CD8-positive, alpha-beta memory T cell (primary cell): ENCODE results near the gene POLE2. TPM values are rescaled to one million over a fixed set of nuclear protein-coding genes. Genes with fewer than 3 reads are reported as not detected.
A peak's percentile ranks its signal among the peaks of the same experiment; 100 is the strongest.
"Not testable (repeated sequence)": the region's sequence is repeated elsewhere in the genome, so short reads cannot be mapped to it uniquely, and the experiment has no call there.

ENCODE experiments used
- CTCF ChIA-PET: fragments of 350-600 bp; sonication (Branson Sonifier 250); formaldehyde crosslinking; loops from one replicate; lab custom pipeline; 2021; ENCODE audit warnings: antibody characterized with exemption; lab: Charles Lee
- POLR2A ChIA-PET: fragments of 350-600 bp; sonication (Branson Sonifier 250); formaldehyde crosslinking; loops from one replicate; lab custom pipeline; 2021; ENCODE audit warnings: antibody characterized with exemption; lab: Charles Lee
- DNase-seq, 5 donors: peaks; one replicate each; pipeline versions ENCODE4 v3.0.0 to v3.0.0-alpha.2; 2020 to 2022; ENCODE audit warnings: mixed read lengths in 1 of 5
- H3K27ac ChIP-seq: one replicate; pipeline ENCODE4 v1.7.0; 2013; ENCODE audit warnings: low read depth, mild to moderate bottlenecking, low read length, moderate library complexity
- H3K27me3 ChIP-seq: 2 replicates; pipeline ENCODE4 v1.7.0; 2013; ENCODE audit warnings: low read length, mild to moderate bottlenecking; ENCODE audit not compliant: insufficient read depth, poor library complexity, severe bottlenecking
- H3K36me3 ChIP-seq: 2 replicates; pipeline ENCODE4 v1.7.0; 2013; ENCODE audit warnings: mild to moderate bottlenecking, low read length, moderate library complexity; ENCODE audit not compliant: insufficient read depth
- H3K4me1 ChIP-seq: 2 replicates; pipeline ENCODE4 v1.7.0; 2013; ENCODE audit warnings: mild to moderate bottlenecking, low read length, moderate library complexity; ENCODE audit not compliant: insufficient read depth
- H3K4me3 ChIP-seq: 2 replicates; pipeline ENCODE4 v1.7.0; 2013; ENCODE audit warnings: mild to moderate bottlenecking, low read length
- H3K9me3 ChIP-seq: 2 replicates; pipeline ENCODE4 v1.7.0; 2013; ENCODE audit warnings: mild to moderate bottlenecking, low read length
- H3K27ac Mint-ChIP-seq, 8 donors: one replicate each; pipeline ENCODE4 v1.8.0; 2020 to 2021; ENCODE audit warnings: mixed read lengths in 8 of 8, mild to moderate bottlenecking in 6 of 8, inconsistent platforms in 3 of 8, moderate library complexity in 3 of 8
- H3K27me3 Mint-ChIP-seq, 2 donors: one replicate each; pipeline ENCODE4 v1.8.0; 2020 to 2021; ENCODE audit warnings: mixed read lengths in 2 of 2, mild to moderate bottlenecking in 1 of 2, moderate library complexity in 1 of 2
- H3K36me3 Mint-ChIP-seq, 3 donors: one replicate each; pipeline ENCODE4 v1.8.0; 2020 to 2021; ENCODE audit warnings: mixed read lengths in 3 of 3, inconsistent platforms in 1 of 3, mild to moderate bottlenecking in 1 of 3
- H3K4me1 Mint-ChIP-seq, 3 donors: one replicate each; pipeline ENCODE4 v1.8.0; 2020 to 2021; ENCODE audit warnings: mixed read lengths in 3 of 3, inconsistent platforms in 1 of 3, mild to moderate bottlenecking in 1 of 3
- H3K4me3 Mint-ChIP-seq, 7 donors: one replicate each; pipeline ENCODE4 v1.8.0; 2020 to 2021; ENCODE audit warnings: mixed read lengths in 7 of 7, mild to moderate bottlenecking in 6 of 7, moderate library complexity in 4 of 7, inconsistent platforms in 2 of 7
- H3K9me3 Mint-ChIP-seq, 5 donors: one replicate each; pipeline ENCODE4 v1.8.0; 2020 to 2022; ENCODE audit warnings: mixed read lengths in 5 of 5, mild to moderate bottlenecking in 3 of 5, moderate library complexity in 2 of 5, inconsistent platforms in 1 of 5
- polyA plus RNA-seq: library from polyadenylated mRNA; unstranded; fragments of 300-500 nt; fragmentation: Illumina TruSeq; gene quantifications from one replicate; pipeline ENCODE4 v1.2.3, GENCODE V29; 2021
- total RNA-seq, 2 experiments: library from RNA; stranded (reverse); gene quantifications; one replicate each; pipeline ENCODE4 v1.2.3, GENCODE V29; 2021

POLE2 gene
- total and polyA plus RNA-seq, 3 experiments from 2014 or later, result 1.3 to 37.2 (median 36.3) TPM

GRCh38 chr14:49710993-49711392 lies 23.0 kb upstream of the POLE2 start:
- H3K4me3 ChIP-seq, H3K9me3 Mint-ChIP-seq, DNase-seq, H3K27ac ChIP-seq, H3K27me3 ChIP-seq, H3K36me3 ChIP-seq, H3K4me3 Mint-ChIP-seq, H3K4me1 ChIP-seq, H3K27me3 Mint-ChIP-seq, POLR2A ChIA-PET, H3K9me3 ChIP-seq: not testable (repeated sequence)
- peak overlapping the region in 1 of 8 donors; percentile 57 for H3K27ac Mint-ChIP-seq
- peaks cover 3 to 22% (median 6%) of the 10 kb centered on the region in 3 donors for H3K36me3 Mint-ChIP-seq
- peaks cover 0 to 12% (median 3%) of the 10 kb centered on the region in 3 donors for H3K4me1 Mint-ChIP-seq
- CTCF ChIA-PET, result interaction anchor here (1.2 kb wide), 1 partner anchor 18 kb away, joined by 3 read pairs; the partner anchor contains the start of gene KLHDC1

GRCh38 chr14:49704471-49704870 lies 16.5 kb upstream of the POLE2 start:
- peaks cover 6 to 21% (median 19%) of the 10 kb centered on the region in 3 donors for H3K4me1 Mint-ChIP-seq
- H3K4me3 Mint-ChIP-seq, H3K9me3 ChIP-seq, POLR2A ChIA-PET, DNase-seq, H3K36me3 ChIP-seq, H3K4me1 ChIP-seq, H3K27me3 Mint-ChIP-seq, H3K4me3 ChIP-seq, H3K27me3 ChIP-seq, H3K9me3 Mint-ChIP-seq, H3K27ac ChIP-seq: not testable (repeated sequence)
- peaks cover 0 to 13% (median 5%) of the 10 kb centered on the region in 3 donors for H3K36me3 Mint-ChIP-seq
- CTCF ChIA-PET, result interaction anchor here (1.5 kb wide), 1 partner anchor 11 kb away, joined by 4 read pairs; no protein-coding TSS in a partner anchor
- peak overlapping the region in 1 of 8 donors; percentile 3 for H3K27ac Mint-ChIP-seq

GRCh38 chr14:49703965-49704364 lies 16.0 kb upstream of the POLE2 start:
- Mint-ChIP-seq H3K27ac (peak overlapping the region in 2 of 8 donors; percentile 47 to 90), H3K36me3 (peaks cover 0 to 9% (median 6%) of the 10 kb centered on the region in 3 donors), H3K9me3 (no peaks in the 10 kb centered on the region), H3K4me3 (no peak overlapping the region), H3K27me3 (no peaks in the 10 kb centered on the region), H3K4me1 (peaks cover 6 to 21% (median 19%) of the 10 kb centered on the region in 3 donors)
- no peak for DNase-seq
- Histone ChIP-seq H3K27me3 (no peaks in the 10 kb centered on the region), H3K9me3 (no peaks in the 10 kb centered on the region), H3K27ac (no peak overlapping the region), H3K36me3 (no peaks in the 10 kb centered on the region), H3K4me1 (no peaks in the 10 kb centered on the region), H3K4me3 (no peak overlapping the region)
- ChIA-PET CTCF (no interaction called here), POLR2A (no interaction called here)

- Histone ChIP-seq H3K9me3 (no peaks in the 10 kb centered on the region), H3K4me3 (no peak overlapping the region), H3K27ac (no peak overlapping the region), H3K27me3 (no peaks in the 10 kb centered on the region), H3K4me1 (no peaks in the 10 kb centered on the region), H3K36me3 (no peaks in the 10 kb centered on the region)
- Mint-ChIP-seq H3K9me3 (no peaks in the 10 kb centered on the region), H3K4me3 (no peak overlapping the region), H3K27me3 (no peaks in the 10 kb centered on the region), H3K4me1 (peaks cover 6 to 21% (median 19%) of the 10 kb centered on the region in 3 donors), H3K36me3 (peaks cover 0 to 9% (median 6%) of the 10 kb centered on the region in 3 donors), H3K27ac (peak overlapping the region in 1 of 8 donors; percentile 73)
- ChIA-PET CTCF (interaction anchor here (1.3 kb wide), 1 partner anchor 69 kb away, joined by 4 read pairs; no protein-coding TSS in a partner anchor), POLR2A (interaction anchor here (0.7 kb wide), 1 partner anchor 44 kb away, joined by 3 read pairs; no protein-coding TSS in a partner anchor)
- no peak for DNase-seq
Observed at GRCh38 chr14:49702725-49703124, 14.7 kb upstream of the POLE2 start.

- CTCF ChIA-PET, result interaction anchor here (0.9 to 2.4 kb wide), 2 partner anchors 11 to 59 kb away, joined by 4 to 6 read pairs; partner anchors contain the start of gene DNAAF2
- Mint-ChIP-seq H3K4me1 (peaks cover 17 to 32% (median 28%) of the 10 kb centered on the region in 3 donors), H3K27ac (peak overlapping the region in 6 of 8 donors; percentile 54 to 97 (median 70)), H3K4me3 (peak overlapping the region; percentile 61 to 89 (median 78))
- H3K9me3 Mint-ChIP-seq, DNase-seq, H3K27me3 Mint-ChIP-seq, H3K9me3 ChIP-seq, H3K27me3 ChIP-seq, H3K27ac ChIP-seq, H3K36me3 ChIP-seq, H3K36me3 Mint-ChIP-seq: not testable (repeated sequence)
- POLR2A ChIA-PET, result interaction anchor here (0.6 to 2.4 kb wide), 4 partner anchors 23 to 158 kb away, joined by 3 to 17 read pairs (median 7); partner anchors contain the start of genes DNAAF2 and KLHDC2
- Histone ChIP-seq H3K4me3 (peak overlapping the region; percentile 43), H3K4me1 (peaks cover 19% of the 10 kb centered on the region)
Observed at GRCh38 chr14:49693735-49694124, 5.7 kb upstream of the POLE2 start.

- POLR2A ChIA-PET, result interaction anchor here (2.1 to 2.4 kb wide), 2 partner anchors 58 to 74 kb away, joined by 11 to 17 read pairs; partner anchors contain the start of genes DNAAF2 and KLHDC2
- DNase-seq, result peak; percentile 71 to 85 (median 77)
- Mint-ChIP-seq H3K9me3 (no peaks in the 10 kb centered on the region), H3K4me1 (peaks cover 21 to 37% (median 34%) of the 10 kb centered on the region in 3 donors), H3K27me3 (no peaks in the 10 kb centered on the region), H3K27ac (peak within 1 kb of the TSS; percentile 78 to 97 (median 92)), H3K4me3 (peak within 1 kb of the TSS; percentile 78 to 94 (median 88)), H3K36me3 (peaks cover 0 to 3% (median 0%) of the 10 kb centered on the region in 3 donors)
- no peaks in the 10 kb centered on the region for H3K9me3 ChIP-seq
- H3K27ac ChIP-seq, result peak within 1 kb of the TSS; percentile 70
- no peaks in the 10 kb centered on the region for H3K36me3 ChIP-seq
- peak within 1 kb of the TSS; percentile 76 for H3K4me3 ChIP-seq
- peaks cover 26% of the 10 kb centered on the region for H3K4me1 ChIP-seq
- CTCF ChIA-PET, result interaction anchor here (0.9 to 2.4 kb wide), 4 partner anchors 12 to 75 kb away, joined by 3 to 6 read pairs (median 4); partner anchors contain the start of genes DNAAF2 and KLHDC2
- H3K27me3 ChIP-seq, result no peaks in the 10 kb centered on the region
Observed at GRCh38 chr14:49692811-49693734, 5.1 kb upstream of the POLE2 start, which contains the start of gene KLHDC1. Gene KLHDC1 (plus strand): TSS chr14:49693120. CDS start chr14:49693195, 75 bp downstream.

GRCh38 chr14:49692193-49692757 lies 4.3 kb upstream of the POLE2 start:
- ChIA-PET CTCF (interaction anchor here (1.0 to 2.4 kb wide), 3 partner anchors 18 to 75 kb away, joined by 3 to 6 read pairs (median 4); partner anchors contain the start of genes DNAAF2 and KLHDC2), POLR2A (interaction anchor here (2.1 to 2.4 kb wide), 2 partner anchors 58 to 75 kb away, joined by 11 to 17 read pairs; partner anchors contain the start of genes DNAAF2 and KLHDC2)
- Mint-ChIP-seq H3K27me3 (peaks cover 0 to 1% of the 10 kb centered on the region in 2 donors), H3K36me3 (peaks cover 0 to 6% (median 0%) of the 10 kb centered on the region in 3 donors), H3K9me3 (no peaks in the 10 kb centered on the region), H3K27ac (peak overlapping the region; percentile 78 to 94 (median 88)), H3K4me3 (peak overlapping the region; percentile 78 to 93 (median 88)), H3K4me1 (peaks cover 24 to 41% (median 37%) of the 10 kb centered on the region in 3 donors)
- Histone ChIP-seq H3K9me3 (no peaks in the 10 kb centered on the region), H3K36me3 (no peaks in the 10 kb centered on the region), H3K27me3 (no peaks in the 10 kb centered on the region), H3K4me3 (peak overlapping the region; percentile 76), H3K27ac (peak overlapping the region; percentile 70), H3K4me1 (peaks cover 28% of the 10 kb centered on the region)
- no peak for DNase-seq
